NCI-H1417 (cell line): ENCODE results near the gene C1orf74.
"Not testable (repeated sequence)": the region's sequence is repeated elsewhere in the genome, so short reads cannot be mapped to it uniquely, and the experiment has no call there.

ENCODE experiments used
- DNase-seq, 3 experiments: peaks; one replicate each; lab custom pipeline; 2025; lab: John Stamatoyannopoulos, UW

The C1orf74 gene

DNA sequence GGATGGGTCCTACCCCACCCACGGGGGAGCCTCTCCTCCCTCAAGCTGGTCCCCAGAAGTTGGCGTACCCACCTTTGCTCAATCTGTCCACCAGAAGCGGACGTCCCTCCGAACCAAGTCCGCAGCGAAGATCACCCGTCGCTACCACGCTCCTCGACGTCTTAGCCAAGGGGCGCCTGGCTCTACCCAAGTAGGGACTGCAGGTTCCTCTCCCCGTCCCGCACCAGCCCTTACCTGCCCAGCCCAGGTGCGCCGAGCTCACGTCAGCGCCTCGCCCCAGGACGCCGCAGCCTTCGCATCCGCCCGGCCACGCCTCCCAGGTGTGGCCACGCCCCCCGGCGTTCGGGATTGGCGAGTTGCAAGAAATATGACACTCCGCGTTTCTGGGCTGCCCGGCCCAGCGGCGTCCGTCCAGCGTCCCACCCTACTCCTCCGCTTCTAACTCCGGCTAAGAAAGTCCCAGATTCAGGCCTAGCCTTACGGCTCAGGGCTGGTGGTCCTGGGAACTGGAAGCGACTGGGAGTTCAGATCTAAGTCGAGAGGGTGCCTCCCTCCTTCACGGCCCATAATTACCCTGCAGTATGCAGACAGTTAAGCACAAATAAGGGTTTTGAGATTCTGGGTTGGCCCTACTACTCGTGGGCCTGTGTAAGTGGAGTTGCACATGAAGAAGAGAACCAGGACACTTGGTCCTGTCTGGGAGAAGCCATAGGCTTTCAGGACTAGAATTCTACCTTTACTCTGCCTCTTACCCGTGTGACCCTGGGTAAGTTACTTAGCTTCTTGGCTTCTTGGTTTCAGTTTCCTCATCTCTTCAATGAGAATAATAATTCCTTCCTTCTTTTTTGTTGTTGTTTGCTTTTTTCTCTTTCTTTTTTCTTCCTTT is 21.8 kb upstream of the C1orf74 start, which contains the start of gene IRF6:
IRF6 (minus strand) TSS at position 268 of the 886 bp plus-strand sequence. CDS start 4,729 bp downstream, outside the sequence.
- peak; percentile 85 to 90 (median 87) for DNase-seq

DNA sequence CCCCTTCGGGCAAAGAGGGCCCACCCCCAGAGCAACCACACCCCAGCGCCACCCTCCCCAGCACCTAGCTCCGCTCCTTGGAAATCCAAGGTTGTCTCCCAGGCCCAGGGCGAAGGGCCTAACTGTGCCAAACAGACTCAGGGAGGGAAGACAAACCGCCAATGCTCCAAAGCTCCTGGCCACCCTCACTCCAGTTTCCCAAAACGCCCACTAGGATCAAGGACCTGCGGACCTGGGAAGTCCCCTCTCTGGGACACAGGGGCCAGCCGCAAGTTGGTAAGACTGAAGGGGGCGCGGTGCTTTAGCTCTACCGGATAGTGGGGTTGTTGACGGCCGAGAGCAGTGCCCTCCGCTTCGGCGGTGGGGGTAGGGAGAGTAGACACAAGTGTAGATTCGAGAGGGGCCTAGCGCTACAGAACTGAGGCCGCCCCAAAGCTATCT is 21.0 kb upstream of the C1orf74 start:
- DNase-seq, result no peak

DNA sequence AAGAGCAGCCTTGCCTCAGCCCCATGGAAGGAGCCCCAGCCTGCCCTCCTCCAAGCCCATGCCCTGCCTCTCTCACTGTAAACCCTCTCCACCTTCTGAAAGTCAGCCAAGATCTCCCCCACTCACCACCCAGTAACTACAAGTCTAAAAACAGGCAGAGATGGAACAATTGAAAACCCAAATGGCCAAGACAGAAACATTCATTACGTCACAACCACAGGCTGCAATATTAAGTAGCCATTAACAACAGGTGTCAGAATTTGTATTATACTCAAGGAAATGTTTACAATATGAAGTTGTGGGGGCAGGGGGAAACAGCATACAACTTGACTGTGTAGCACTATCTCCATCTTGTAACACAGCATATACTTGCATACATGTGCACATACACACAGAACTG is 19.2 kb upstream of the C1orf74 start:
- no peak for DNase-seq

DNA sequence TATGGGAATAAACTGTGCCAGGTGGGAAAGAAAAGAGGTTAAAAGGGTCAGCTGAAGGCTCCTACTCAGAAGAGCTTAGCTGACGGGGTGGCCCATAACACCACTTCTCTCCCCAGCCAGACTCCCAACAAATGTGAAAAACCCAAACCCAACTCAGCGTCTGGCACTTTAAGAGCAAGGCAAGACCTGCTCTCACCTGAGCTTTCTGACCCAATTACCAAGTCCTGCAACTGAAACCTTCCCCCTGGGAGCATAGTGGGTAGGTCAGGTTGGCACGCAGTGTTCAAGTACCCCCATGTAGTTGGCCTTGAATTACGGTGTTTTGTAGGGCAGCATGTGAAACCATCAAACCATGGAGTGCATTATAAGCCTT is 18.4 kb upstream of the C1orf74 start:
- DNase-seq, result no peak

DNA sequence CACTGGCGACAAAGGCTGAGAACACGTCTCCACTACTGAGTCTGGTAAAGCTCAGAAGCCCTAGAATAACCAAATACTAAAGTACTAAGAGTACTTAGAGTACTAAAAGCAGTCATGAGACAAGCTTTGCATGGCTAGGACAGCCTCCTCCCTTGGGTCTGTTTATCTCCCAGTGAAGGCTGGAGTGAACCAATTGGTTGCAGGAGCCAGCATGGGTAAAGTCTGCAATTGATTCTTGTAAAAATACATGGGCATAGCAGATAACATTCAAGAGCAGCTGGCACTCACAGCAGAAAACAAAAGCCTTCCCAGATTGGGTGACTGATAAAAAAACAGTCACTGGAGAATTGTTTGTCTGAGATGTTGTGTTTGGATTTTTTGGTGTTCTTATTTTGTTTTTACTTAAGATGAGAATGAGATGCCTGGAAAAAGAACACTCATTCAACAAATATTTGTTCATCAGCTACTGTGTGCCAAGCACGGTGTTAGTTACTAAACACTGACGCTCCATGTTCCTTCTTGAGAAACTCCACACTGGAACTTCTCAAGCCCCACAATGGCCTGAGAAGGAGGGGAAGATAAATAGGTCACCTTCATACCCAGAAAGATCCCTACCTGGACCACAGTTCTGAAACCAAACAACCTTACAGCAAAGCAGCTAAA is 17.9 kb upstream of the C1orf74 start:
- DNase-seq, result no peak

DNA sequence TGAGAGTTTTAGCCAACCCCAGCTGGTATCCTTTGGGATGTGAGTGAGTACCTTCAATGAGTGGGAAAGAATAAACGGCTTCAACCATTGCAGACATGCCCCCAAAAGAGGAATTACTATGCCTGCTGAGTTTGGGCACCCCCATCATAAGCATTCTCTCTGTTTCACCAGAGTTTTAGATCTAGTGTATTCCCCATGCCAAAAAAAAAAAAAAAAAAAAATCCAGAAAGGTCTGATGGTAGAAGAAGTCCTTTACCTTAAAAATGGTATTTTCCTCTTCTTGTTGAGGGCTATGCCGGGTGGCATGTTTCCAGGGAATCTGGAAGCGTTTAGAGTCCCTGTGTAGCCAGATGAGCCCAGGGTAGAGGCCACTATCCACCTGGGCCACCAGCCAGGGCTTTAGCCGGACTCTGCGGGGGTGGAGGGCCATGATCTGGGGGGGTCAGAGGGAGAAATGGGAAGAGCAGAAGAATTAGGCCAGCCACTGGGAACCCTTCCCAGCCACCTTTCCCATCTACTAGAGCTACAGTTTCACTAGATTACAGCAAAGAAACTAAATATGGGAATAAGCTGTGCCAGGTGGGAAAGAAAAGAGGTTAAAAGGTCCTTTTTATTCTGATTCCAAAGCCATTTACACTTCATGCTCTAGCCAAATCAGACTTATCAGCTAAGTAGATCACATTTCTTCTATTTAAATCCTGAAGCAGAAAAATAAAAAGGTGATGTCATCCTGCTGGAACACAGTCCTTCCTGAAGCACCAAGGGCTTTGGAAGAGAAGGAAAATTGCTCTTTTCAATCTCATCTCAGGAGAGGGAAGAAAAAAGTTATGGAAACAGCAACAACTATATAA is 16.9 kb upstream of the C1orf74 start:
- no peak for DNase-seq

DNA sequence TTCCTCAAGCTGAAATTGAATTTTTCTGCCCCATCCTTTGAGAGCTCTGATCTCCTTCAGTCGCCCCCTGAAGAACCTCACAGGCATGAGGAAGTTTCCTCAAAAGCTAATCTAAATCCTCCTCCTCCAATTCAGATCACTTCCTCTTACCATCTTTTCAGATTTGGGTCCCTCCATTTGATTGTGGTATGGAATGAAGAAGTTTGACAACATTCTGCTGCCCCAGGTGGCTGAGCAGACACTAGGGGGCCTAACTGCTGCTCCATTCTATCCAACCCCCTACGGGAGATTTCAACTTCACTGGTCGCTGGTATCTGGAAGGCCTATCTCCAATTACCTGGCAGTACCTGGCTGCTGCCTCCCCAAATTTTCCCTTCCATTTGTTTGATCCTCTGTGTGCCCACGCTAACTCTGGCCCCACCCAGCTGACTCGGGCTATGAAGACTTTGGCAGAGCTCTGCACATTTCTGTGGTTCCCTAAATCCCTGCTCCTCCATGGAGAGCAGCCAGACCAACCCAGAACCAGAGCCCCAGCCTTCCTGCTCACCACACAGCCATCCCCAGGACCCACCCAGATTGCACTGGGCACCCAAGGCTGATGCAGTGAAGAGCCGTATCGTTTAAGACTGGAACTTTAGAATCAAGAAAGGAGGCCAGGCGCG is 13.8 kb upstream of the C1orf74 start:
- DNase-seq, result no peak

DNA sequence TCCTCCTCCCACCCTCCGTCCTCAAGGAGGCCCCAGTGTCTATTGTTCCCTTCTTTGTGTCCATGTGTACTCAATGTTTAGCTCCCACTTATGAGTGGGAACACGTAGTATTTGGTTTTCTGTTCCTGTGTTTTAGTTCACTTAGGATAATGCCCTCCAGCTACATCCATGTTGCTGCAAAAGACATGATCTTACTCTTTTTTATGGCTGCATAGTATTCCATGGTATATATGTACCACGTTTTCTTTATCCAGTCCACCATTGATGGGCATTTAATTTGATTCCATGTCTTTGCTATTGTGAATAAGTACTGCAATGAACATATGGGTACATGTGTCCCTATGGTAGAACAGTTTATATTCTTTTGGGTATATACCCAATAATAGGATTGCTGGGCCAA is 9.4 kb upstream of the C1orf74 start:
- DNase-seq, result not testable (repeated sequence)

DNA sequence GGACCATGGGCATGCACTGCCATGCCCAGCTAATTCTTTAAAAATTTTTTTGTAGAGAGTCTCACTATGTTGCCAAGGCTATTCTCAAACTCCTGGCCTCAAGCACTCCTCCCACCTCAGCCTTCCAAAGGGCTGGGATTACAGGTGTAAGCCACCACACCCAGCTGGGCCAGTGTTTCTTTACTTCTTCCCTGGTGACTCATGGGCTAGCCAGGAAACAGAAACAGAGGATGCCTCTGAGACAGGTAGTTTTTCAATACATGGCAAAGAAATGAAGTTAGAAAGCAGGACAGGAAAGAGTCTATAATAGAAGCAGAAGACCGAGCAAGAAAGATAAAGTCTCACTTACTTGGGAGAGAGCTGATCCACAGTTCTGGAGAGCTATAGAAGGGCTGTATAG is 7.6 kb upstream of the C1orf74 start:
- no peak for DNase-seq

DNA sequence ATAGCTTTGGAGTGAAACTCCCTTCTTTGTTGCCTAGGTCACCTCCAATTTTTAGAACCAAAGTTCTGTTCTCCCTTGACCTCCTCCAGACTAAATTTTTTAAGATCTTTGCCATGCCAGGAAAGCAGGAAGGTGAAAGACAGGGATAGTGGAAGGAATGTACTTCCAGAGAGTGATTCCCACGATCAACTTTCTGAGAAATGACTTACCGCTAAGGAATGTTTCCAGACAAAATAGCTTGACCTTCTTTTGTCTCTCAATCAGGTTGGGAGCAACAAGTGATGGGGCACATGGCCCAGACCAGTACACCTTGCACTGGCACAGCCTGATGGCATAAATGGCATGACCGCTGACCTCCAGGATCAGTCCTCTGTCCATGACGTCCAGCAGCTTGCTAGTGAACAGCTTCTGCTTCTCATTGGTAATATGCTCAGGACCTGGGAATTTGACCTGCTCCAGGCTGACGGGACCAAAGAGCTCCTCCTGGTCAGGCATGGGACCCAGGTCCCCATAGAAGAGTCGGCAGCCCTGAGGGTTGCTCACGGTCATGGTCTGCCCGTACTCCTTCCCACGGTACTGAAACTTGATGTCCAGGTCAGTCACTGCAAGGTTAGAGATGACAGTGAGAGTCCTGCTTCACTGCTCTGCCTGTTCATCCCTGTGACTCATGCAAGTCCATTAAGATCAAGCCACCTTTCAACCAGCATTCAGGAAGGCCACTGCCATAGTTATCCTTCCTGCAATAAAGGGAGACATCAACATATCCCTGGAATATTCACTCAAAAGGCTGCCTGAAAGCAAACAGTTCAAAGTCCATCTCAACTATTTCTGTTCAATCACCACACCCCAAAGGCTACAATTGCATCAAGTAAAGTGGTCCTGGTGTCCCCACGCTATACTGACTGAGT is 6.2 kb upstream of the C1orf74 start:
- no peak for DNase-seq

DNA sequence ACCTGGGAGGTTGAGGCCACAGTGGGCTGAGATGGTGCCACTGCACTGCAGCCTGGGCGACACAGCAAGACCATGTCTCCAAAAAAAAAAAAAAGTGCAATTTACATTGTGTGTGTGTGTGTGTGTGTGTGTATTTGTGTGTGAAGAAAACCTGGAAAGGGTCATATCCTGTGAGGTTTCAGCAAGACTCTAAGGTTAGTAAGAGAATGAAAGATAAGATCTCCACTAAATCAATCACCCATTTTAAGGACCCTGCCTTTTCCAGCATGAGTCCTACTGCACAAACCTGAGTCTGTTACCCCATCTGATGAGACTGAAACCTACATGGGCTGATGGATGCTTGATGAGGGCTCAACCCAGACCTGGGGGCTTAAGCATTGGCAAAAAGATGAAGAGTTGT is 4.9 kb upstream of the C1orf74 start:
- no peak for DNase-seq

DNA sequence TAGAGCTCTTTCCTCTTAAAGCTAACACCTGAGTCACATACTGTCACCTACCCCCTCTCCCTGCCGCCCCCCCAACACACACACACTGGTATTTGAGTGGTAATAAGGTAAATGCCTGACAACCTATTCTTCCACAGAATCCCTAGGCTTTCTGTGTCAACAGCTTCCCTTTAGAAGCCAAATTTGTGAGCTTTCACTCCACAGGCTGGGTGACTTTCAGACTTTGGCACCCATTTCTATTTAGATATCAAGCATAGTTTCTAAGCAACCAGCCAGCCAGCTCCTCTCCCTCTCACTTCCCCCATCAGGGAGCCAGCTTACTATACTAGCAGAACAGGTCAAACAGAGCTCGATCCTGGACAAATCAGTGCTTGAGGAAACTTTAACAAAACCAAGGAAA is 3.2 kb upstream of the C1orf74 start:
- no peak for DNase-seq

DNA sequence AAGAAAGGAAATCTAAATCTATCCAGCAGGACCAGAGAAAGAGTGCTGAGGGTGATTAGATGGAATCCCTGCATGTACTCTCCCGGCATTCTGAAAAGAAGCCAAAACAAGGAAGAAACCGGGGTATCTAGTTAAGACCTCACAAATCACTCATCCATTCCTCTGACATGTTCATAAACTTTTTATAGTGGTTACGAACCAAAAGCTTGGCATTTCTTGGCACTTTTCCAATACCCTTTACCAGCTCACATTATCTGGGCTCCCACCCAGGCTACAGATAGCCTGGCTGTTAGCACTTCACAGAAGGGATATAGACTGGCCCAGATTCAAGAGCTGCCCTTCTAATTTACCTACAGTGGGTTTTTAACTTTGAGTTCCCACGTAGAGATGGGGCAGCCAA is 1.8 kb upstream of the C1orf74 start:
- DNase-seq, result no peak

DNA sequence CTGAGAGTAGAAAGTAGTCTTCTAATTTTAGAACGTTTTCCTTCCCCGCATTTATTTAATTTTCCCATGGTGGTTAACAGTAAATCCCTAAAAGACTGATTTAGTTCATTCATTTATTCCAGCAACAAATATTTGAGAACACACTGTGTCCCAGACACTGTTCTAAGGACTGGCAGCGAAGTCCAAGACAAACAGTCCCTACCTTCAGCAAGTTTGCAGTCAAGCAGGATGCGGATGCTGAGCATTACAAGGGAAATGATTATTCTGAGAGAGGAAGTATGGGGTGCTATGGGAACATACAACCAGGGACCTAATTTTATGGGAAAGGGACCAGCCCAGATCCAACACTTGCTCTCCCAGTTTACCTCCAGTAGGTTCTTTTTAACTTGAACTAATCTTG is 1.2 kb upstream of the C1orf74 start:
- no peak for DNase-seq

DNA sequence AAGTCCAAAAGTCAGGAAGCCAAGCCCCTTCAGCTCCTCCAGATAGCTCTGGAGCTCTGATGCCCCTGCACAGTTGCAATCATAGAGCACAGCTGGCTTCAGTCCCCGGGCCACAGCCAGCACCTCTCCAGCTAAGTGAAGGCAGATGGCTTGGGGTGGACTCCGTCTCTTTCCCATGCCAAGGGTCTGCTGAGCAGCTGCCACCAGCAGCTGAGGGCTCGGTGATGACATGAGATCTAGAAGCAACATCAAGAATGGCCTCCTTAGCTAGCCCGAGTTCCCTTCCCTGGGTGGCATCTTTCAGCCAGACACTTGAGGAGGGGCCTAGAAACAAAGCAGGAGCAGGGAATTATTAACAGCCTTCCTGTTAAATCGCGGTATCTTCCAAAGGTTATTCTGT is 973 bp downstream of the C1orf74 start:
- DNase-seq, result no peak

DNA sequence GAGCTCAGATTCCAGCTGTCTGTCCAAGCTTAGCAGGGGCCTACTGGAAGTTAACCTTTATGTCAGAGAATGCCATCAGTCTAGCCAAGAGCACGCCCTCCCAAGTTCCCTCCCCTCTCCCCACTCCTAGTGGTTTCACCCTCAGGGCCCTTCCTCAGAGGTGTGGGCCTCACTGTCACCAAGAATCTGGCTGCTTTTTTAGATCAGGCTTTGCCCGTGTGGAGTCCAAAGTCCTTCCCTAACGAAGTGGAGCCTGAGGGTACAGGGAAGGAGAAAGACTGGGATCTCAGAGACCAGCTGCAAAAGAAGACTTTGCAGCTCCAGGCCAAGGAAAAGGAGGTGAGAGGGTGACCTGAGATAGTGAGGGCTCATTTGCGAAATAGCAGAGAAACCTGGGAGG is 4.1 kb downstream of the C1orf74 start:
- DNase-seq, result no peak

DNA sequence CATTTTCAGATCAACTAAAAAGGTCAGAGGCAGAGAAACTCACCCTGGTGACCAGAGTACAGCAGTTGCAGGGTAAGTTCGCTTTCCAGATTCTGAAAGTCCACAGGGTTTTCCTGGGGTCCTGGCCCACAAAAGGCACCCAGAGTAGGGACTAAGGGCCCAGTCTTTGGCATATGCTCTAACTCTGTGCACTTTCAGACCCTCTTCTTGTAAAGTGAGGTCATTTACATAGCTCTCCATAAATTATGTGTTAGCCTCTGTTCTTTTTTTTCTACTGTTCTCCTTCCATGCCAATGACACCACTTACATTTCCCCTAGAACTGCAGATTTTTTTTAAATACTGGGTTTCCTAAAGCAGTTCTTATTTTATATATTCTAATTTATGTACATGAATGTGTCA is 6.3 kb downstream of the C1orf74 start:
- no peak for DNase-seq

DNA sequence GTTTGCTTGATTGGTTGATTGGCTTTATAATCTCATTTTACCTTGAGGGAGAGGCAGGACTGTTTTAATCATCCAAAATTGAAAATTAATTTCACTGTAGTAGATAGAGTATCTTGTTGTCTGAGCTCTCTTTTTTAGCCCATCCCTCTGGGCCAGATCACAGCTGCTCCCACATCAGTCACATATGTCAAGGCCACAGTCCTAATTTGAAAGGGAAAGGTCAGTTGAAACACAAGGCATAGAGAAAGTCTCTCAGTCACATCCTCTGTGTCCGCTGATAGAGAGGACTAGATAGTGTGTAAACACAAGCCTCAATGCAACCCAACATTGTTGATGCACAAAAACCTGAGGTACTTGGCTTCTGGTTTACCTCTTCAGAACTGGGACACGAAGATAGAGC is 6.8 kb downstream of the C1orf74 start:
- DNase-seq, result no peak

DNA sequence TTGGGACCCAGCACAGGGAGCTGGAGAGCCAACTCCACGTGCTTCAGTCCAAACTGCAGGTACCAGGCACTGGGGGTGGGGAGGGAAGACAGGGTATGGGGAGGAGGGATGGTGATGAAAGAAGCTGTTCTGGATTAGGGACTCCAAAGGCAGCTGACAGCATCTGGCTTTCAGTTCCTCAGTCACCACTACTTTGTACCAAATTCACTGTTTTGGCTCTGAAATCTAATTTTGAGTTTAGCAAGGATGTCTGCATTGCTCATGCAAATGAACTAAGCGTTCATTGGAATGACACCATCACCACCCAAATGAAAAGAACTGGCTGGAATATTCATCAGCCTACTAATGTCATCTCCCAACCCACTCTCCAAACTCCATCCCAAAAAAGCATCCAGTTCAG is 8.7 kb downstream of the C1orf74 start:
- no peak for DNase-seq

DNA sequence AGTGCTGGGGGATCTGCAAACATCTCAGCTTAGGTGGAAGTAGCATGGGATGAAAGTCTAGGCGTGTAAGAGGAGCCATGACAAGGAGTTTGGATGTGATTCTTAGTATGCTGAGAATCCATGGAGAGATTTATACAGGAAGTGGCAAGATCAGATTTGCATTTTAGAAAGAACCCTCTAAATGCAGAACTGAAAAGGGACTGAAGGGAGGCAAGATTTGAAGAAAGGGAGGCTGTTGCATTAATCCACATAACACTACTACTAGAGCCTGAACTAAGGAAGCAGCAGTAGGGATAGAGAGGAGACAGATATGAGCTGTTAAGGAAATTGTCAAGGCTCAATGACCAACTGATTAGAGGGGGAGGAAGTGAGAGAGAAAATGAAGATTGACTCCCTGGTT is 9.8 kb downstream of the C1orf74 start:
- DNase-seq, result no peak

DNA sequence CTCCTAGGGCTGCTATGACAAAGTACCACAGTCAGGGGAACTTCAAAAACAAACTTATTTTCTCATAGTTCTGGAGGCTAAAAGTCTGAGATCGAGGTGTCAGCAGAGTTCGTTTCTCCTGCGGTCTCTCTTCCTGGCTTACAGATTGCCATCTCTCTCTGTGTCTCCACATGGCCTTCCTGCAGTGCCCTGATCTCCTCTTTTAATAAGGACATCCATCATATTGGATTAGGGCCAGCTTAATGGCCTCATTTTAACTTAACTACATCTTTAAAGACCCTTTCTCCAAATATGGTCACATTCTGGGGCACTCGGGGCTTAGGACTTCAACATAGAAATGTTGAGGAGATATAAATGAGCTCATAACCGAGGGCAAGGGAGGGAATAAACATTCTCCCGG is 12.2 kb downstream of the C1orf74 start:
- DNase-seq, result no peak
